ENCODE data around the gene RFC1.
"Not testable (repeated sequence)": the region's sequence is repeated elsewhere in the genome, so short reads cannot be mapped to it uniquely, and the experiment has no call there.

RFC1 gene

DNA sequence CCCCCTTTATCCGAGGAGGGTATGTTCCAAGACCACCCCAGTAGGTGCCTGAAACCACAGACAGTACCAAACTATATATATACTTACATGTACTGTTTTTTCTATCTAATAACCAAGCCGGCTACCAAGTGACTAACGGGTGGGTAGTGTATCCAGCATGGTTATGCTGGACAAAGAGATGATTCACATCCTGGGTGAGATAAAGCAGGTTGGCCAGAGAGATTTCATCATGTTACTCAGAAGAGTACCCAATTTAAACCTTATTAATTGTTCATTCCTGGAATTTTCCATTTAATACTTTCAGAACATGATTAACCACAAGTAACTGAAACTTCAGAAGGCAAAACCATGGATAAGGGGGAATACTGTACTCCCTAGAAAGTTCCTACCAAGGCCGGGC lies 46.5 kb downstream of the RFC1 start:
- no peak overlapping the region for H3K4me3 ChIP-seq (ENCODE audit: low read depth, low read length)
- DNase-seq (ENCODE audit: low read depth) = peak; percentile 62

DNA sequence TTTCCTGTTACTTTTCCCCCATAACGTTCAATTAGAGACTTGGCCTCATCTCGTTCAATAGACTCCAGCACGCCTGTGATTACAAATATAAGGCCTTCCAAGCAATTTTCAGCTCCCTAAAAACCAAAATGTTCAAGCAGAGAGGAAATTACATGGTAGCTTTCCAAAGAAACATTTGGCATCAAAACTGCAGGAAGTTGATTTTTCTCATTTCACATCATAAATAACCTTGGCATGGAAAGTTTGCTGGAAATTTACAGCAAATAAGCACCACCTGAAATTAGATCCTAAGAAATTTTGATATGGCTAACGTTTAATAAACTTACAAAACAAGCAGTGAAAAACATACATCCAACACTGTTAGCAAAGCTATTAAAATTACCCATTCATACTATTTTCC lies 53.3 kb downstream of the RFC1 start:
- no peak for DNase-seq (ENCODE audit: low read depth)
- no peak overlapping the region for H3K4me3 ChIP-seq (ENCODE audit: low read depth, low read length)

DNA sequence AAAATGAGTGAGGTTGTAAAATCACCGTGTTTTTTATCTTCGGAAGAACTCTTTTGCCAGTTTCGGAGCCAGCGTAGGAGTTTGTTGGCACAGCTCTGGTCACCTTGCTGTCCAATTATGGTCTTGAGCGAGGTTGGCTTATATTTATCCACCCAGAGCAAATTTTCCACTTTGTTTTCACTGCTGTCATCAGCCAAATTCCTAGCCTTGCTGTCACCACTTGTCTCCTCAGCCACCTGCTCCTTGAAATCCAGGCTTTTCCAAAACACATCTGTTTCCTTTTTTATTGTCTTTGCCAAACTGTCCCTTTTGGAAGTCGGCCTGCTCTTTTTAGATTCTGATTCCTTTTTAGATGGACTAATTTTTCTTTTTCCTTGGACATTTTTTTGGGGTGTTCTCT lies 57.6 kb downstream of the RFC1 start:
- no peak for DNase-seq (ENCODE audit: low read depth)

DNA sequence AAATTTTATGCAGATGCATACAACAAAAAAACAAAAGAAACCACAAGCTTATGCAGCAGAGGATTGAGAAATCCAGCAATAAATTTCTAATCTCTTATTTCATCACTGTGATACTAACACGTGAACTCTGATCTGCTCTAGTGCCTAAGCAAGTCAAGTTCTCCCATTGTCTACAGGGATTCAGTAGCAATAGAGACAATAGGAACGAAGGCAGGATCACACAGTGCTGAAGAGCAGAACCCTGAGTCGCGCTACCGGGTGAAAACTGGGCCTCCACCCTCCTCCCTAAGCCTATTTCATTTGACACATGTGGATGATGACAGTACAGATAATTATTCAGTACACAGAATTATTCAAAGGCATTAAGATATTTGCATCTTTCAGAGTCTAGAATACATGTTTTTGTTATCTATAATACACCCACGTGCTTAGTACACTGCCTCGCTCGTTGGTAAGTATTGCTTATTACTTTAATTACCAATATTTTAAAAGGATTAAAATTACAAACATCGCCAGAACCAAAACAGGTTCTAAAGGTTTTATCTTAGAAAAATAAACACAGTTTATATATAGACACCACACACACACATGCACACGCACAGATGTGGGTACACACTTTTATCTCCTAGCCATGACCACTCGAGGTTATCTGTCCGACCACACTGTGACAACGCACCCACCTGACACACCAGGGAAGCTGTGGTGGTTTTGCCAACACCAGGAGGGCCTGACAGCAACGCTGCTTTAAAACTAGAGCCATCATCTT lies 60.1 kb downstream of the RFC1 start:
- DNase-seq (ENCODE audit: low read depth) = no peak
- no peak overlapping the region for H3K4me3 ChIP-seq (ENCODE audit: low read depth, low read length)

More for the DNA sequence above, 57.6 kb downstream of the RFC1 start:
- no peak overlapping the region for H3K4me3 ChIP-seq (ENCODE audit: low read depth, low read length)

DNA sequence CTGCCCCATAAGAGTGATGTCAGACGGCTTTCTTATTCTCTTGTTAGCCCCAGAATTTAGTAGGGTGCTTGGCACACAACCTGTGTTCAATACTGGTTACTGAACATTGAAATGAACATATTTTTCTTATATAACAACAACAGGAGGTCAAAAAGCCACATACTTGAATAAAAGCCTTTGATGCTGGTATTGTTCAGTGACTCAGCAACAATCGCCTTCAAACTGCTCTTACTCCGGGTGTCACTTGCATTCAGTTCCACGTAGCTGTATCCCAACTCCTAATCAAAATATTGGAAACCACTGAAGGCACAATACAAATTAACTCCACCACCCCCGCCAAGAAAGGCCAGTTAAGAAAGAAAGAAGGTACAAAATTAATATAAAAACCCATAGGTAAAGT lies 61.5 kb downstream of the RFC1 start:
- no peak for DNase-seq (ENCODE audit: low read depth)
- no peak overlapping the region for H3K4me3 ChIP-seq (ENCODE audit: low read depth, low read length)

DNA sequence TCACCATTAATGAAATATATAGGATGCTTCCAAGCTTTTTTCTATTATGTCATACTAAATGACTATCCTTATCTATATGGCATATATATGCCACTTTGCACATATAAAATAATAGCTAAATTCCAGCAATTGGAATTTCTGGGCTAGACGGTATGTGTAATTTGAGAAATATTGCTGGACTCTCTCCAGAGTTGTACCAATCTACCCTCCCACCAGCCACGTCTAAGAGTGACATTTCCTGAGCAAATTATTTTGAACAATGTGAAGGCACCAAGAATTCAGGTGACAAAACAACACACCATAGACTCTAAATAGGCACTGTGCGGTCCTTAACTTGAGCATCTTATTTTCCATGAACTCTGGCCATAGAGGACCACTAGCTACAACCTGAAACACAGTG lies 62.3 kb downstream of the RFC1 start:
- no peak for DNase-seq (ENCODE audit: low read depth)

DNA sequence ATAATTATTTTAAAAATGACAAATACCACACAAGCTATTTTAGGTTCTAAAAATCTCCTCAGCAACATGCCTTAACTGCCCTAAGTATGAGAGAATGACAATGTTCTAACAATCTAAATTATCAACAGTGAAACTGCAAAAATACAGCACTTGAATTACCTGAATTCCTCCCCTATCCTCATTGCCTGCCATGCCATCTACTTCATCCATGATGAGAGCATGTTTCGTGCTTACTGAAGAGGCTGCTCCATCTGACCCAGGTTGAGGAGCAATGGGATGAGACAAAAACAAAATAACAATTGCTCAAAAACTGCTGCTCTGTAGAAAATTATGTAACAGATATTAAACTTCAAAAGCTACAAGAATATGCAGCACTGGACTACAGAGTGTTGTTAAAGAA lies 63.3 kb downstream of the RFC1 start:
- DNase-seq (ENCODE audit: low read depth) = no peak
- no peak overlapping the region for H3K4me3 ChIP-seq (ENCODE audit: low read depth, low read length)

More for the DNA sequence above, 62.3 kb downstream of the RFC1 start:
- H3K4me3 ChIP-seq (ENCODE audit: low read depth, low read length) = no peak overlapping the region

DNA sequence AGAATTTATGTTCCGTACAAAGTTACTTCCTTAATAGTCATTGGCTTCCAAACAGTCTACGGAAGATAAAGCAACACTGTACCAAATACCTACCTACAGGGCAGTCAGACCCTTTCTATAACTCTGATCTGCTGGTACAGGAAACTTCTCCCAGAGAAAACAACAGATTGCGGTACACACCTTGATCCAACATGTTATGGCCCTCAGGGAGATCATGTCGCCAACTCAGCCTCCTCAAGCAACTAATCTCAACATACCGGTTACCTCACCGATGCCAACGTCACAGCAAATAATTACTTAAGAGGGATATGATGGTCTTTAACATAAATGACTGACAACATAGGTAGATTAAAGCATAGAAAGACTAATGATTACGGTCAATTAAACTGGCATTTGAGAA lies 70.4 kb downstream of the RFC1 start:
- H3K4me3 ChIP-seq (ENCODE audit: low read depth, low read length) = no peak overlapping the region
- no peak for DNase-seq (ENCODE audit: low read depth)

DNA sequence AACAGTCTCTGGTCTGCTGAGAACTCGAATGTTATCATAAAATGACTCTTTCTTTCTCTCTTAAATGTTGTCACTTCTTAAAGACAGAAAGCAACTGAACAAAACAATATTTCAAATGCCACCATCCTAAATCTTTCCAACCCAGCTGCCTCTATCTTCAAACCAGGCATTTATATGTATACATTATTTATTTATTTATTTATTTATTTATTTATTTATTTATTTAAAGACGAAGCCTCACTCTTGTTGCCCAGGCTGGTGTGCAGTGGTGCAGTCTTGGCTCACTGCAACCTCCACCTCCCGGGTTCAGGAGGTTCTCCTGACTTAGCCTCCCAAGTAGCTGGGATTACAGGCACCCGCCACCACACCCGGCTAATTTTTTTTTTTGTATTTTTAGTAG lies 73.7 kb downstream of the RFC1 start:
- not testable (repeated sequence) for DNase-seq (ENCODE audit: low read depth); H3K4me3 ChIP-seq (ENCODE audit: low read depth, low read length)

DNA sequence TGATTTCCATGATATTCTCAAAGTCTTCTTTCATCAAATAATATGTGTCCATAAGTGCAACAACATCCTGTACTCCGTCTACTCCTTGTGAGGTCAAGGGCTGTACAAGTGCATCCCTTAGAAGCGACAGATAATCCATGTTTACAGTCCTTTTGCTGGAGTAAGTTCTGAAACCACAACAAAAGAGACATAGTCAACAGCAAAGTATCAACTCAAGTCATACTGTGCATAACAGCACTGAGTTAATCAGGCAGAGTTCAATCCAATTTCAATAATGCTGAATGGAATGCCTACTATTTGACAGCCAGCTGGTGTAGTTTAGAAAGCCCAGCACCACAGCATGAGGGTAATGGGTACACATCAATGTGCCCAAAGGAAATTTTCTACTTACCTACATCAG lies 74.5 kb downstream of the RFC1 start:
- DNase-seq (ENCODE audit: low read depth) = no peak

DNA sequence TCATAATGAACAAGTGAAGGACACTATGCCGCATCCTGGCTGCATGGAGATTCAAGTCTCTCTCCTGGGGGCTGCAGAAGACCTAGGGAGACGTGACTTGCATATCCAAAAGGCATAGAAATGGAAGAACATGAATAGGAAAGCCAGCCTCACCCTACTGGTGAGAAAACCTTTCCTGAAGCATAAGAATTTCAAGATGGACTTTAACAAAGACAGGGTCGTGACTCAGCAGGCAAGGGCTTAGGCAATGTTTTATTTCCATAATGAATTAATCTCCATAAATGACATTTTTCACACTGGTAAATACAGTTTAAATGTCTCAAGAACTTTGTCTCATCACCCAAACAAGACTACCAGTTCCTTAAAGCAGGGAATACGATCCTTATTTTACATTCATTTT lies 78.9 kb downstream of the RFC1 start:
- DNase-seq (ENCODE audit: low read depth) = no peak
- H3K4me3 ChIP-seq (ENCODE audit: low read depth, low read length) = no peak overlapping the region

More for the DNA sequence above, 74.5 kb downstream of the RFC1 start:
- no peak overlapping the region for H3K4me3 ChIP-seq (ENCODE audit: low read depth, low read length)

DNA sequence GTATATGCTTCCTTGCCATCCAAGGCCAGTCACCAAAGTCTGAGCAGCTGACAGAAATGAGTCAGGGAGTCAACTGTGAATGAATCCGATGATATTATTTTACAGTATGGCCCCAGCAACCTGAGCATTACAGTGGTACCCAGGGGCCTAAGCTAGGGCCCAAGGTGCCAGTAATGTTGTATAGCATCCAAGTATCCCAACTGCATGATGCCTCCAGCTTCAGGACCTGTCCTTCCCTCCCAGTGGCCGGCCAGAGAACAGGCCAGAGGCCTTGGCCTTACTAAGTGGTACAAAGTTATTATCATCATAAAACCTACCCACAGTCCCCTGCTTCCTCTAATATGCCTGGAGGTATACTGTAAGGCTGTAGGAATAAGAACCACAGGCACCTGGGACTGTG lies 79.9 kb downstream of the RFC1 start:
- no peak overlapping the region for H3K4me3 ChIP-seq (ENCODE audit: low read depth, low read length)

DNA sequence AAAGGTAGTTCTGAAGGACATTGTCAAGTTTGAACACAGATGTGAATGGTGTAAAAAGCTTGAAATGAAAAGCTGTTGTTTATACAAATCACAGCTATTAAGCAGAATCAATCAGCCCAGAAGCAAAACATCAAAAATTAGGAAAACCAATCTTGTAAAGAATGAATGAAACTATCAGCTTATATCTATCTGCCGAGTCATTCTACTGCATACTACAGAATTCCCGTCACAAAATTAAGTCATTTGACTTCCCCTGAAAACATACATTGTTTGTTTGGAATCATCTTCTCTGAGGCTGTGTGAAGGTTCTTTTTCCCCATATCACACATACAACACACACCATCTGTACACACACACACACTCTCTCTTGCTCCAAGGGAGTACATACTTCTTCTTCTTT lies 80.3 kb downstream of the RFC1 start:
- no peak for DNase-seq (ENCODE audit: low read depth)
- H3K4me3 ChIP-seq (ENCODE audit: low read depth, low read length) = no peak overlapping the region

More for the DNA sequence above, 79.9 kb downstream of the RFC1 start:
- no peak for DNase-seq (ENCODE audit: low read depth)

DNA sequence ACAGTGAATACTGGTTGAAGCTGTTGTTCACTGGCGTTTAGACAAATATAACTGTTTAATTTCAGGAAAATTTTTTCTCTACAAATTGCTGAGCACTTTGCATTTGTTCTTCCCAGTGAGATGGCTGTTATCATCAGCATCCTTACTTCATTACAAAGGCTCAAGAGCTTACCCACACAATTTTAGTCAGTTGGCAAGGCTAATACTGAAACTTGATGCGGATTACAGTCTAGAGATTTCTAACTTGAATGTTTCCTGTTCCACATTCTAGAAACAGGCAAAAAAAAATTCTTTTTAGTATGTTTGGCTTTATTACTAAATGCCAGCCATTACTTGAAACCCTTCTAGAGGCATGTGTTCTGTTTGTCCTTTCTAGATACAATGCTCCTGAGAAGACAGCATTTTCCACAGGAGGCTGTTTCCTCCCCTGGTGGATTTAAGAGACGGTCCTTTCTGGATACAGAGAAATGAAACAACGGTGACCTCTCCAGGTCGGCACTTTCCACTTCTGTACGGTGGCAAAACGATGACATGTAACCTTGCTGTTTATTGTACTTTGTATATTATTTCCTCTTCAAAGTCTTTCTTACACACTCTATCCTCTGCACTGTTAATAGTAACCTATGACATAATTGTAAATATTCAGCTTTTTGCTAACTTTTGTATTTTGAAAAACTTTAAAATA lies 80.9 kb downstream of the RFC1 start:
- DNase-seq (ENCODE audit: low read depth) = no peak
- no peak overlapping the region for H3K4me3 ChIP-seq (ENCODE audit: low read depth, low read length)

DNA sequence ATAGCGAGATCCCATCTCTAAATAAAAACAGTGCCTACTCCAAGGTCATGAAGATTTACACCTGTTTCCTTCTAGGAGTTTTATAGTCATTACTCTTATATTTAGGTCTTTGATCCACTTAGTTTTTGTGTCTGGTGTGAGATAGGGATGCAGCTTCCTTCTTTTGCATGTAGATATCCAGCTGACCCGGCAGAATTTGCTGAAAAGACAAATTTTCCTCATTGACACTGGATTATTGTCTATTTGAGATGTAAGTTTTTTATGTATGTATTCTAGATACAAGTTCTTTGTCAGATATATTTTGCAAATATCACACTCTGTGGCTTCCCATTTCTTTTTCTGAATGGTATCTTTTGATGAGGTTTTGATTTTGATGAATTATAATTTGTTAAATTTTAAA lies 85.4 kb downstream of the RFC1 start:
- no peak for DNase-seq (ENCODE audit: low read depth)
- H3K4me3 ChIP-seq (ENCODE audit: low read depth, low read length) = no peak overlapping the region

DNA sequence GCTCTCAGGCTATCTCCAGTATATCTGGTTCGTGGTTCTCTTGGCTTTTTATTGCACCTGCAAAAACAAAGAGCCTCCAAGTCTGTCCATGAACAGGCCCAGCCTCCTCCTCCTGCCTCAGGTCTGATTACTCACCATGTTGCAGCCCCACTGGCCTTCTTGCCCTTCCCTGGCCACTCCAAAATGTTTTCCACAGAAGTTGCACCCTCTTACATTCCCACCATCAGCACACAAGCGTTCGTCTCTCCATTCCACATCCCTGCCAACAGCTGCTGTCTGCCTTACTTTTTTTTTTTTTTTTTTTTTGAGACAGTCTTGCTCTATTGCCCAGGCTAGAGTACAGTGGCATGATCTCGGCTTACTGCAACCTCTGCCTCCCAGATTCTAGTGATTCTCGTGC lies 86.7 kb downstream of the RFC1 start:
- DNase-seq (ENCODE audit: low read depth) = no peak

DNA sequence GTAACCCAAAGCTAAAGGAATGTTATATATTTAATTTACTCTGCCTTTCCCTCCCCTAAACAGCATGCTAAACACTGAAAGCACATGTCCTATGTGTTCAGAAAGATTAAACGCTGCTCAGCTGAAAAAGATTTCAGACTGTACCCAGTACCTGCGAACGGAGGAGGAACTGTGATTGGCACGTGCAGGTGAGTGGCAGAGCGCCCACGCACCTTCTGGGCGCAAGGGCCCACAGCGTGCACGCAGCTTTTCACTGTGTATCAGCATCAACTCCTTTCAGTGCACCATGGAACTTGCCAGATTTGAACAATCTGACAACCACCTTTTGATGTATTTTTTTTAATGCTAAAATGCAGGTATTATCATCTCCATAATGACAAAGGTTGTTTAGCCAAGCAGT lies 87.7 kb downstream of the RFC1 start:
- H3K4me3 ChIP-seq (ENCODE audit: low read depth, low read length) = no peak overlapping the region
- no peak for DNase-seq (ENCODE audit: low read depth)

More for the DNA sequence above, 86.7 kb downstream of the RFC1 start:
- H3K4me3 ChIP-seq (ENCODE audit: low read depth, low read length) = no peak overlapping the region

DNA sequence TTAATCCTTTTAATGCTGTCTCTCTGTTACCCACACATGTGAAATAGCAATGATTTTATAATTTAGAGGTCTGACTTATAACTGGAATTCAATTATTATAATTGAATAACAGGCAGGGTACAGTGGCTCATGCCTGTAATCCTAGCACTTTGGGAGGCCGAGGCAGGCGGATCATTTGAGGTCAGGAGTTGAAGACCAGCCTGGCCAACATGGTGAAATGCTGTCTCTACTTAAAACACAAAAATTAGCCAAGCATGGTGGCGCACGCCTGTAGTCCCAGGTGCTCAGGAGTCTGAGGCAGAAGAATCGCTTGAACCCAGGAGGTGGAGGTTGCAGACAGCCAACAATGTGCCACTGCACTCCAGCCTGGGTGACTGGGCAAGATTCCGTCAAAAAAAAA lies 88.5 kb downstream of the RFC1 start:
- not testable (repeated sequence) for DNase-seq (ENCODE audit: low read depth); H3K4me3 ChIP-seq (ENCODE audit: low read depth, low read length)

DNA sequence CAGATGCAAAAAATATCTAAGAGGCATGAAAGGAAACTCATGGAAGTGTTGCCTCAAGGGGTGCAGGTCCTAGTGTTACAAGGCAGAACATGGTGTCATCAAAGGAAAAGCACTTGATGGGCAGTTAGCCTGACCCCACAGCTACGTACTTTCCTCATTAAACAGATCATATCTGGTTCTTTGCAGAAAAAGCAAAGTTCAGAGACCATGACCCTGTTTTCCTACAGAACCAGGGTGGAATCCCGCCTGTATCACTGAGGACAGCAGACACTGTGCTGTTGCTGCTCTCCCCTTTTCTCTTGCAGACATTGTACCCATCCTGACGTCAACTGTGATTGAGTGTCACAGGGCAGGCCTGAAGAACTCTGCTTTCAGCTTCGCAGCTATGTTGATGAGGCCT lies 91.7 kb downstream of the RFC1 start:
- no peak for DNase-seq (ENCODE audit: low read depth)
- no peak overlapping the region for H3K4me3 ChIP-seq (ENCODE audit: low read depth, low read length)

DNA sequence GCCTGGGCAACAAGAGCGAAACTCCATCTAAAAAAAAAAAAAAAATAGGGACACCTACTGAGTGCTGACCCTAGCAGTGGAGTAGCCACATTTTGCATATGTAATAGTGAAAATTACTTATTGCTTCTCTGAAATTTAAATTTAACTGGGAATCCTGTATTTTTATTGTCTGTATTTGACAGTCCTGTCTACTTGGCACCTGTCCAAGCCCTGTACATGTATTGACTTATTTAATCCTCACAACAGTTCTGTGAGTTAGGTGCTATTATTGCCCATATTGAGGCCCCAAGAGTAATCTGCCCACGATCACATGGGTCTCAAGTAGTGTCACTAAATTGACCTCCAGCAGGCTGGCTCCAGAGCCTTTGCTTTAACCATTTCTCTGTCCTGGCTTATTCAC lies 102.3 kb downstream of the RFC1 start:
- H3K4me3 ChIP-seq (ENCODE audit: low read depth, low read length) = no peak overlapping the region
- DNase-seq (ENCODE audit: low read depth) = no peak
